OCI-M1 (cell line): Measurements from ENCODE around the gene CCDC6.
A peak's percentile ranks its signal among the peaks of the same experiment; 100 is the strongest.
"Not testable (repeated sequence)": the region's sequence is repeated elsewhere in the genome, so short reads cannot be mapped to it uniquely, and the experiment has no call there.

ENCODE experiments used
- DNase-seq: peaks from one replicate; lab custom pipeline; 2025; lab: John Stamatoyannopoulos, UW

The CCDC6 gene

GRCh38 chr10:59905731-59906416, 482 bp downstream of the CCDC6 start:
- no peak for DNase-seq

- no peak for DNase-seq
Observed at GRCh38 chr10:59905066-59905730, 1.2 kb downstream of the CCDC6 start.

- peak; percentile 21 for DNase-seq
Observed at GRCh38 chr10:59904426-59905065, 1.8 kb downstream of the CCDC6 start.

- DNase-seq = no peak
Observed at GRCh38 chr10:59903871-59904270, 2.5 kb downstream of the CCDC6 start.

GRCh38 chr10:59902016-59902415, 4.3 kb downstream of the CCDC6 start:
- DNase-seq = no peak

GRCh38 chr10:59901470-59901869, 4.9 kb downstream of the CCDC6 start:
- DNase-seq = no peak

GRCh38 chr10:59900048-59900727, 6.2 kb downstream of the CCDC6 start:
- DNase-seq = no peak

GRCh38 chr10:59898125-59898835, 8.1 kb downstream of the CCDC6 start:
- no peak for DNase-seq

- DNase-seq = no peak
Observed at GRCh38 chr10:59896191-59896590, 10.2 kb downstream of the CCDC6 start.

GRCh38 chr10:59895629-59896116, 10.7 kb downstream of the CCDC6 start:
- DNase-seq = no peak

- no peak for DNase-seq
Observed at GRCh38 chr10:59894114-59894513, 12.2 kb downstream of the CCDC6 start.

GRCh38 chr10:59892697-59893096, 13.7 kb downstream of the CCDC6 start:
- DNase-seq = no peak

GRCh38 chr10:59891936-59892335, 14.4 kb downstream of the CCDC6 start:
- no peak for DNase-seq

GRCh38 chr10:59891349-59891748, 15.0 kb downstream of the CCDC6 start:
- no peak for DNase-seq

GRCh38 chr10:59888781-59889435, 17.4 kb downstream of the CCDC6 start:
- no peak for DNase-seq

GRCh38 chr10:59887972-59888640, 18.2 kb downstream of the CCDC6 start:
- no peak for DNase-seq

- peak; percentile 51 for DNase-seq
Observed at GRCh38 chr10:59887006-59887405, 19.4 kb downstream of the CCDC6 start.

- DNase-seq = peak; percentile 94
Observed at GRCh38 chr10:59885430-59886134, 20.8 kb downstream of the CCDC6 start.

- not testable (repeated sequence) for DNase-seq
Observed at GRCh38 chr10:59884893-59885292, 21.5 kb downstream of the CCDC6 start.

GRCh38 chr10:59881640-59882039, 24.7 kb downstream of the CCDC6 start:
- DNase-seq = no peak
